Measurements from ENCODE around the gene THRB.

THRB gene

DNA sequence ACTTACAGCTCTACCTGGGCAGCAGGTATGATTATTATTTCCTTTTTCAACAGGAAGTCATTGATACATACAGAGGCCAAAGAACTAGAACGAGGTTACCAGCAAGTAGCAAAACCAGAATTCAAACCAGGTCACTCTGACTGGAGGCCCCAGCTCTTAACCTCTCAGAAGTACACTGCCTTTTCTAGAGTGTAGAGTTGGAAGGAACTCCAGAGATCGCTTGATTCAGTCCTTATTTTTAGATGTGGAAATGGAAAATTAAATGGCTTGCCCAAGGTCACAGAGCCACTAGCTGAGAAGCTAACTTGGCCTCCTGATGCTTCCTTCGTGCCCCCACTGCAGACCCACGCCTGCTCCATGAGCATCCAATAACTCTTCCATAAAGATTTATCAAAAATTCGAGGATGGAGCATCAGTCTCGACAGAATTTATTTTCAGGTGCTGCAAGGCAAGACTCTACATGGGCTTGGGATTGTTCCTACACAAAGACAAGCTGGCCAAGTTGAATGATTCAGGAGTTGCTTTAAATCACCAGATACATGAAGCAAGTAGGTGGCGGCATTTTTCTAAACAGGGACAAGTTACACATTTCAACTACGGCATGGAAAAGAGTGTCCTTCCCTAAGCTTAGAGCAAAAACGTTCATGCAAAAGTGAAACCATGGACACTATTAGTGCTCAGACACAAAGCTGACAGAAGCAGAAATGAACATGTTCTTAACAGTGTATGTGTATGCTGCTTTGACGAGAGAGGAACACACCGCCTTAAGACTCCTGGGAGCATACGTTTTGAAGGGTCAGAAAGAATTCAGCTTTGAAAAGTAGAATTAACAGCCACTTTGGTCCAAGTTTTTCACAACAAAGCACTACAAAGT lies 235.7 kb downstream of the THRB start:
- no peak for DNase-seq

DNA sequence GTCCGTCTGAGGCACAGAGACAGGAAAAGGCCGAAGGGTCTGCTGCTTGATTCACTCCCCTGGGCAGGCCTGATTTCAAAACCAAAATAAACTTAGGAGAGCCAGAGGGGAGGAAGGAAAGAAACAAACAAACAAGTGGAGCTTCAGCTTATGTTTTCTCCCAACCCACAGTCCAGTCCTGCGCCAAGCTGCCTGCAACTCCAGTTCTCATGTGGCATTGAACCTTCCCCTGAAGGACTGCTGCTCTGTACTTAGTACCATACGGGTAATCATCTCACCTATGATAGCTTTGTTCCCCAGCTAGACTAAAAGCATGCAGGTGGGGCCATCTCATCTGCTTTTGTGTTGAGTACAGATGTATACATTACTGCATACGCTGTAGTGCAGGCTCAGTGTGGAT lies 236.4 kb downstream of the THRB start:
- no peak for DNase-seq

DNA sequence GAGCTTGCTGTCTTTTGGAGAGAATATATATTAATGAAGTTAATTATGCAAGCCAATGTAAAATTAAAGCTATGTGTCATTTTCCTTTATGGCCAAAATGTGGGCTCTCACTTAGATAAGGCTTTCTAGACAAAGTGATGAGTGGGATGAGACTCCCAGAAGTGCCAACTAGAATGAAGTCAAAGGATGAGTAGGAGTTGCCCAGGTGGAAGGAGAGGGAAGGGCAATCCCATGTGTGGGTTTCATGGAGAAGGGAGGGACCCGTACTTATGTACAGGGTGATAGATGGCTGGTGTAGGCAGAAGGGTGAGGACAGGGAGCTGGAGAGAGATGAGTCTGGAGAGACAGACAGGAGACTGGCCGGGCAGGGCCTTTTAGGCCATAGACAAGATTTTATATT lies 239.2 kb downstream of the THRB start:
- DNase-seq, result no peak

DNA sequence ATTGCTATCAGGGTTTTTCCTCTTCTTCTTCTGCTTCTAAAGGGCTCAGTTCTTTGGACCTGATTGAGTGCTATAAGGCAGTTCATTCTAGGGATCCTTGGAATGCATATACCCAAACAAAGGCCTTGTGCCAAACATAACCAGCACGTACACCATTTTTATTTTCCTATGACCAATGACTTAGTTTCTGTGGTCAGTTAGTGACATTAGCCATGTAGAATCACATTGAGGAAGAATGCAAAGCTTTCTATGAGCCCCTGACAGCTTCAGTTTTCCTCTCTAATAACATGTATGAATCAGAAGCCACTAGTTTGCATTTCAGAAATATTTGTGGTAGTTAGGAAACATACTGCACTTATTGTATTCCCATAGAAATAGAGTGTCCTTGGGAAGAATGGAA lies 240.0 kb downstream of the THRB start:
- DNase-seq, result no peak

DNA sequence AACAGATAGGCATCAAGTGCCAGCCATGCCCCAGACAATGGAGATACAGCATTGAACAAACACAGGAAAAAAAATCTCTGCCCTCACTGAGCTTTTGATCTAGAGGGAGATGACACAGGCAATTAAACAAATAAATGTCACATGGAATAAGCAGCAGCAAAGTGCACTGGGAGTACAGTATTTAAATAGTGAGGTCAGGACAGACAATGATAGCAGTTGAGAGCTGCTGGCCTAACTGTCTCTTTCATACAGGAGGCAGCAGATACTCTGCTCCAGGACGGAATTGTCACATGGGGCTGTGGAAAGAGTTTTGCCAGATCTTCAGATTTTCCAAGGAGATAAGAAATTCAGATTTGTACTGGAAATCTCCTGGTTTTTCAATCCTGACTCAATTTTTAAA lies 241.3 kb downstream of the THRB start:
- no peak for DNase-seq

DNA sequence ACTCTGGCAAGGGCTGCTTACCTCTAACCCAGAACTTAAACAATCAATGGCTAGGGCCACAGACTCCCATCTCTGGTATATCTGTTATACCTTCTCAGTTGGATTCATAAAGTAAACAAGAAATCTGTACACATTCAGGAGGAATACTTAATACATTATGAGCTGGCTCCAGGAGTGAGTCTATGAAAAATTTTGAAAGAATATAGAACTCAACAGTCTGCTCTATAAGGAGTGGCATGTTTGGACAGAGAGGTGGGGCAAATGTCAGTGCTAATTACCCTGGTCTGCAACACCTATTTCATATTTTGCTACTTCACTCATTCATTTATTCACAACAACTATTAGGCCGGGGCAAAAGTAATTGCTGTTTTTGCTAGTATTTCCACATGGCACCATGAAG lies 245.1 kb downstream of the THRB start:
- DNase-seq, result no peak

DNA sequence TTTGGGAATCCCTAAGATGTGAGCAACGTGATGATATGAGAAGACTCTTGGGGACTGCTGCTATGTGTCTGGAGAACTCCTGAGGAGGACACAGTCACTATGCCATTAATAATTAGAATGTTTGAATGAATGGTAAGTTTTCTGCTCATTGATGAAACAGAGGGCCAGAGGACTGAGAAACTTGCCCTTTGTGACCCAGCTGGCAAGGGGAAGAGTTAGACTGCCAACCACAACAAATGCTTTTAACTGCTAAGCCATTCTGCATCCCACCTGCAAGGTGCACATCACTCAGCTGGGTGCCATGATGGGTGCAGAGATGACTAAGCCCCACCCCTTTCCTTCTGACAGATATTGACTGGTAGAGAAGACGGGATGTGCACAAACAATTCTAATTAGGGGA lies 249.6 kb downstream of the THRB start:
- no peak for DNase-seq

DNA sequence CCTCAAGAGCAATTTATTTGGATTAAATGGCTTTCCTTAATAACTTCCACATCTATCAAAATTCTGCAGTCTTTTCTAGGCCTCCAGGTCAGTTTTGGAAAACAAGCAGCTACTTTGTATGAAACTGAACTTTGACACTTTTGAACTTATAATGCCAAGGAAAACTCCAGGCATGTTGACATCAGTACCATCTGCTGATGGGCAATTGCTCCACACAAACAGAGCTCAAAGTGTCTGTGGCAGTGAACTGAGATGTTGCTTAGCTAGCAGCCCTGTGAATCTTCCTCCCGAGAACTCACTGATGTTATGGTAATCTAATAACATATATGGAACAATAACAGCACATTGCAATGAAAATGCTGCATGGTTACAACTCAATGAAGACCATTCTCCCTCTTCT lies 250.2 kb downstream of the THRB start:
- no peak for DNase-seq

DNA sequence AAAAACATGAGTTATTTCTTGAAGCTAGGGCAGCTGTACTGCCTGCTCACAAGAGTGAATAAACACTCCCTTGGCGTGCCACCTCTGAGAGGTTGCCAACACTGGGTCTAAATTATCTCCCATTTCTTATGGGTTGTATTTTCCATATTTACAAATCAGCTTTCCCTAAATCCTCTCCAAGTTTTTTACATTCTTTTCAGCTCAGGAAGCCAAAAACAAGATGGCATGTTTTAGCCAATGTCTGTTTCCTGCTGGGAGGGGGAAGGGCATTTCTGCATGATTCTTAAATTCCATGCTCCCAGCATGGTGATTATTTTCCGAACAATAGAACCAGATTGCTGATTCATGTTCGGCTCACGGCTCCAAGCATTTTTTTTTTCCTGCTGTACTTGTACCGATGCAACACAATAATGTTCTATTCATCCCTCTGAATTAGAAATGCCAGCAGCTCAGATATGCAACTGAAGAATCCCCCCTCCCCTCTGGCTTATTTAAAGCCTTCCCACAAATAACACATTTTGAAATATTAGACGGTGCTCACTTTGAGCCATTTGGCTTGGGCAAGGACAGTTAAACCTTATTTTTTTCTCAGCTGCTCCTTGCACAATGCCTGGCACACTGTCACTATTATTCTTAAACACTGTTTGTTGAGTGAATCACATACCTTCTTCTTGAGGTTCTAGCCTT lies 252.5 kb downstream of the THRB start:
- DNase-seq, result no peak

DNA sequence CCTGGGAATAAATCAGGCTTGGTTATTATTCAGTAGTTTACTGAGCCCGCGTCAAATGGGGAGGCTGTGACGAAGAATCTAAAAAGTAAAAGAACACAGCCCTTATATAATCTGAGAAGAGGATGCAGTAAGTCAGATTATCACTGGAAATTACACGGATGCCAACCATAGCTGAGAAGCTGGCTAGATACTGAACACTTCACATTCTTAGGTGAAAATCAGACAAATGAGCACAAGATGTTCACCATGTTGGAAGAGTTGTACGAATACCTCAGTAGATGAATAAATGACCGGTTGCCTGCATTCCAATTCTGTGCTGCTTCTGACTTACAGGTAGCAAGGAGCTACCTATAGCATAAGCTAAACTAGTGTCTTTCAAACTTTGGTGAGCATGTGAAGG lies 254.3 kb downstream of the THRB start:
- DNase-seq, result no peak

DNA sequence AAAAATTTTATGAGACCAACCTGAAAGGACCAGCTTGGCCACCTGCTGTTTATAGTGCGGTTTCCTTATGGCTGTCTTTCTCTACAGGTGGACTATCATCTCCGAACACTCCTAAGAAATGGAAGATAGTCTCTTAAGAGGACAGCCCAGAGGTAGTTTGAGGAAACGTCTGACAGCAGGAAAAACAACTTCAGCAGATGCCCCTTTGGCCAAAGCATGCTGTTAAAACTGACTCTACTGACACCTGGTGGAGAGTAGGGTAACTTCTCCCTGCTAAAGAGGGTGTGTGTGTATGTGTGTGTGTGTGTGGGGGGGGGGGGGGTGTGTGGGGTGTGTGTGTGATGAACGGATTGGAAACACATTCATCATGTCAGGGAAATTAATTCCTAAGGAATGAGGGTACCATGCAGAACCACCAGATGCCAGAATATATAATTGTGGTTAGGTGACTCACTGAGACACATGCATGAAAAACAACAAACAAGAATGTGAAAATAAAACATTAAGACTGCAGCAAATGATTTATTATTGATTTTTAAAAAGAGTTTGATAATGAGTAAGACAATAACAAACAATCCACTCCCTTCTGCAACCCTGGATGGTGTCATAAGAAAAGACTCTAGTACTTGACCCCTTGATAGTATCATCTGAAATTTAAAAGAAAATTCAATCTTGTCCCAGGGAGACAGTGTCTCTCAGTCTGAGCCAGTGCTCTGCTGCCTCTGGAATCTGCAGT lies 256.5 kb downstream of the THRB start:
- peak; percentile 32 for DNase-seq

DNA sequence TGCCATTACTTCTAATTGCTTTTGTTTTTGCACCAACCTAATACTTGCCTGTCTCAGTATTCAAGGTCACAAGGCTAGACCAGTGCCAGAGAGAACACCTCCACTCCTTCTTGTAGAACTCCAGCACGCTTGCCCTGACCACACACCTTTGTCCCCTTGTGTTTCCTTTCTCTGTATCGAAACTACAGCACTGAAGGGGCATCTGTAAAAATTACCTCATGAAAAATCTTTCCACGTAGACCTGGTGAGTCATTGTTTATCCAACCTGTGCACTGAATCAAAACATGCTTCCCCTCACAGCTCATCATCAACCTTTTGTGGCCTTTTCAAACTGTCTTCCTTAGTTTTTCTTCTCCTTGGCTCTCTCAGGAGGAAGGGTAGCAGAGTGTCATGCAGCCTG lies 259.5 kb downstream of the THRB start:
- no peak for DNase-seq

DNA sequence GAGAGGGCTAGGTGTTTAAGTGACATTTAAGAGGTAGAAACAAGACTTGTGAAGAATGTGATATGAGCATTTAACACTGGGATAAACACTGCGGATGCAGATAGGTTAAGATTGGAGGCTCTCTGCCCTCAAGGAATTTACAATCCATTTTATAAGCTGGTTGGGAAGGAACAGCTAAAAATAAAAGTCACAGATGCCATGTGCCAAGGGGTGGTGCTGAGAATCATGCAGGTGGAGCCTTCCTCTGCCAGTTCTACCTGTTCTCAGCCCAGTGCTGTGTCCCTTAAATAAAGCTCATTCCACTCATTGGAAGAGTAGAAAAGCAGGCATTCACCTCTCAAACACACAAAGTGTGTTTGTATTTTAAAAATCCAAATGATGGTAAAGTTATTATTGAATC lies 261.9 kb downstream of the THRB start:
- no peak for DNase-seq

DNA sequence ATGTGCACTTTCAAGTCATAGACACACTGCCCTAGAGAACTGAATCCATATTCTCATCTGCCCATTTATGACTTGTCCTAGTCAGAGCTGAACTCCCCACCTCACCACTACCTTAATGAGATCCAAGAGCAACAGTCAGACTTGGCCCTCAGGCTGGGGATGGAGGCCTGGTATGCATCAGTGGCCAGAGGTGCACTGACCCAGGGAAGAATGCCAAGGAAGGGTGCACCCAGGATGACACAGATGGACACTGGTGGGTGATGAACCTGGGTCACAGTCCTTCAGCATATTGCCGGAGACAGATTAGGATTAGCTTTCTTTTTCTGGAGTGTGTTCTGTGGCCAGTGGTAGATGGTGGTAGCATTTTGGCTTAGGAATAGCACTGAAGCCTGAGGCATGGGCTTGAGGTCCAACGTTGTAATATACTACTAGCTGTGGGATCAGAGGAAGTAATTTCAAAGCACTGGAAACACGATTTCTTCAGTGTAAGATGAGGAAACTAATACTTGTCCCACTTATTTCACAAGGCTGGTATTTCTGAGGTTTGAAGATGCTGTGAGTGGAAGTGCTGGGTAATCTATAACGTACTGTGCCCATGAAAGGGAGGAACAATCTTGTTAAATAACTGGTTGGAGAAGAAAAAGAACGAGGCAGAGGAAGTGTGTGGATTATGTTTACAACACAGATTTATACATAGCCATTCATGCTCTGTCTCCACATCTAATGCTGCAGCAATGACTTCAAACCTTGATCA lies 265.0 kb downstream of the THRB start:
- no peak for DNase-seq

DNA sequence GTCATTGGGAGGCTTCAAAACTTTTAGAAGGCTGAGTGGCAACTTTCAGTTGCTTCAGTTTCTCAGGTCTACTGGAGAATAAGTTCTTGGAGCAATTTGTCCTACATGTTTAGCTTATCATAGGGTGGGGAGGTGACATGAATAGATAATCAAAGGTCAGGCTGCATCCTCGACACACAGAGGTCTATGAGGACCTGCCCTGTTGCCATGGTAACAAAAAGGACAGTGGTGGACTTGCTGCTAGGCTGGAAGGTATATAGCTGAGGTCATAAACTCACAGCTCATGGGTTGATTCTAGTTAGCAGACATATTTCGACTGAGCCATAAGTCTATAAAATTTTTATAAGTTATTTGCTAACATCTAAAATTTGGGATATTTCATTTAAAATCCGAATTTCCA lies 267.0 kb downstream of the THRB start:
- DNase-seq, result no peak

DNA sequence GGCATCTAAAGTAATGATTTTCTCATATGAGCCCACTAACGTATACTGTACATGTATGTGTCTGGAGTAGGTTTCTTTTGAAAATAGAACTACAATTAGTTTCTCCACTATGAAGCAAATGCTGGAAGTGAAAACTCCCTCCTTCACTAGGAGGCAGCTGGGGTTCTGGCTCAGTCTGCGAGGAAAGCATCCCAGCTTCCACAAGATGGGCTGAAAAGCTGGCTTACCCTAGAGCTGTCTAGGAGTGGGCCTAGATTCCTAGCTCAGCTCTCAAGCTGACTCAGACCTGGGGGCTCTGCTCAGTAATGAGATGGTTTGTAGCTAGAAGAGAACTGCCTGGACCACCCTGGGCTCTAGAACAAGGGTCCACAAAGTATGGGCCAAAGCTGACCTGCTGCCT lies 268.3 kb downstream of the THRB start:
- no peak for DNase-seq

DNA sequence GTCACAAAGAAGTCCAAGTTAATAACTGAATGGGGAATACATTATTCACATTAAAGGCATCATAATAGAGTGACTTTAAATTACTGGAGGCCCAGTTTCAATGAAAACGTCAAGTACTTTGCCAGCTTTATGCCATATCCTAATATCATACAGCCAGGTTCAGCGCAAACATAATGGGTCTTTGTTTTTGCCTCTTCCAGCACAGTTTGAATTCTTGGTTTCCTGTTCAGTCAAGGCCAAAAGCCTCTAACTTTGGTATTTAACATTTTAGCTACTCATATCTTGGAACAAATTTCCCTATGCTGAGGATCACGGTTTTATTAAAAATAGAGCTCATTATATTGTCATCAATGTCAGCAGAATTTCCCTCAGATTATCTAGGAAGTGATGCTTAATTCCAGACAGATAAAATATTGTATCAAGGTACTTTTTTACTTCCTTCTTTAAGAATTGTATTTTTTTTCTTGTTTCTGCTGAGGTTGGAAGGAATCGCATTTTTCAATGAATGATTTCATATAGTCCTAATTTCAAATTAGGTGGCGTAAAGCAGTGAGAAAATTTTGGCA lies 269.2 kb downstream of the THRB start:
- no peak for DNase-seq

DNA sequence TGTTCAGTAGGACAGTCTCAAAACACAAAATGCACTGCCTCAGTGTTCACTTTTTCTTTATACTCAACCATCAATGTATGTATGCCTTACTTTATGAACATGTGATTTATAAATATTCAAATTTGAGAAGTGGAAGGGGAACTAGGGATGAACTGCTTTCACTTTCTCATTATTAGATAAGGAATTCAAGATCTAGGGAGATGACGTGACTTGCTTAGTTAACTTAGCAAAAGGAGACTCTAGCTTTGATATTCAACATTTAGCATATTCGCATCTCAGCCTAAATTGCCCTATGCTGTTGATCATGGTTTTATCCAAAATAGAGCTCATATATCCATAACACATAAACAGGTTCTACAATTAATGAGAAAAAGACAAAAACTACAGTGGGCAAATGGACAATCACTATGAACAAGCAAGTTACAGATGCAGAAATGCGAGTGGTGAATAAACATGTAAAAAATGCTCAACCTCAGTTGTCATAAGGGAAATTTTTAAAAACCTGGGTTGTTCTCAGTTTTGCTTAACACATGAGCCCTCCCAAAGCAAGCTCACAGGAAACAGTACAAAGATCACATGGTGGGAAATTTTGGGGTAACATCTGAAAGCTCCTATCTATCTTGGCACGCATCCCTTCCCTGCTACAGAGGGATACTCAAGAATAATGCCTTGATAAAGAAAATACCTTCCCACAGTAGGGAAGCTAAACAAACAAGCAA lies 269.8 kb downstream of the THRB start:
- DNase-seq, result no peak

DNA sequence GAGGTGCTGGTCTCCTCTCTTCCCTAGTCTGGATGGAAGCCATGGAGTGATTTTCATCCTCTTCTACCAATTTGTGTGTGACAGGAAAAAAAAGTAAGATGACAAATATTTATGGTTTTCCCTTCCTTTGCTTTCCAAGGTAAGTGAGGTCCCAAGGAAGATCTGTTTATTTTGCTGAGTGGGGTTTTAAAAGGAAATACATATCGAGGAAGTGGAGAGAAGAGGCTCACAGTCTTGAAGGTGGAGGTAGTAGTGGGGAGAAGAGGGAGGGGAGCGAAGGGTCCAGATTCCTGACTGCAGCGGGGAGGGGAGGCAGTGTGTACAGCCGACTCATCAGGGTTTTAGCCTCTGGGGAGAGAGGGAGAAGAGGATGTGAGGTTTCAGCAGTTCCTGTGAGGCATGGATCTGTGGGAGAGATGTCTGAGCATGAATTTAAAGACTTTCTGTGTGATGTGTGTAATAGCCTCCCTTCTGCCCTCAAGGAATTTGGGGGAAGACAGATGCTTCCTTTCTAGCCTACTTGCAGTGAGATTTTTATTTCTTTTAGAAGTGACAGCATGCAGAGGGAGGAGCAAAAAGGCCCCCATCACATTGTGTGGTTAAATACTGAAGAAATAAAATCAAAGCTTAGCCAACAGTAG lies 272.4 kb downstream of the THRB start:
- DNase-seq, result no peak

DNA sequence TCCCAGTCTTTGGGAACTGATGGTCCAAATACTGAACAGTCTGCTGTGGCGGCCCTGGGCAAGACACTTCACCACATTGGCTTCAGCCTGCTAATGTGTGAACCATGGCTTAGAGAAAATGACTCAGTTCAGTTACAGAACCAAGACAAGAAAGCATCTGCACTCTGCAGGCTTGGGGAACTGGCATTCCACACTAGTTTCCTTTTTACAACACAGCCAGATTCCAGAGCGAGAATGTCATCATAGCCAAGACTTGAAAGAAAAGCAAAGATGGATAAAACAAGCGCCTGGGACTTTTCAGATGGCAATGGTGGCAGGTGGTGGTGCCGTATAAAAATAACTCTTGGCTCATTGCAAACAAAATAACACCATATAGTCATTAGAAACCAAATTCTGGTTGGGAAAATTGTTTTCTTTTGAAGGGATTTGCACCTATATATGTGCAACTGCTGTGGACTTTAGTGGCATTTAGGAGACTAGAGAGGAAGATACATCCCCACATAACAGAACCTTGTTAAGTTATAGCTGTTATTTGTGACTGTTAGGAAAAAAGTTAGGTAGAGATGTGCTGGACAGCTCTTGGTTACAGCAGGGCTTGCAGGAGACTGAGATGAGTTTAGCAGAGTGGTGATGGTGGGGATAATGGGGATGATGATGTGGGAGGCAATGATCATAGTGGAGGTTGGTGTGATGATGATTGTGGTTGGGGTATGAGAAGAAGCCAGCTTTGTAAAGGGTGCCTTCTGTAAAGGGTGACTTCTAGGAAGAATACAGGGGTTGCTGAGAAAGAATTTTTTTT lies 273.6 kb downstream of the THRB start:
- DNase-seq, result no peak

DNA sequence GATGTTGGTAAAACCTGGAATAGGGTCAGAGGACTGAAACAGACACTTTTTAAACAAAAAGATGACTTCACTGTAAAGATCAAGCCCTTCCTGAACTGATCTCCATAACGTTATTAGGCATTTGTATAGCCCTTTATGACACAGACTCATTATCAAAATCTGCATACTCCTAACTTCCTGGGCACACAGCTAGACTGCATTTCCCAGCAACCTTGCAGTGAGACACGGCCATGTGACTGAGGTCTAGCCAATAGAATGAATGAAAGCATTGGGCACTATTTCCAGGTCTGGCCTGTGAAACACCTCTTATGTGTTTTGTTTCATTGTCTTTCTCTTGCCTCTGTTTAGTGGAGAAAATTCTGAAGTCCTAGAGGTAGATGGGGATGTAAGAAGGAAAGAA lies 279.1 kb downstream of the THRB start:
- no peak for DNase-seq

Data from activated CD4-positive, alpha-beta T cell treated with anti-CD3 and anti-CD28 coated beads for 48 hours (primary cell).